ENCODE measurements around the gene GRM3.
"Not testable (repeated sequence)": the region's sequence is repeated elsewhere in the genome, so short reads cannot be mapped to it uniquely, and the experiment has no call there.

GRM3 gene

DNA sequence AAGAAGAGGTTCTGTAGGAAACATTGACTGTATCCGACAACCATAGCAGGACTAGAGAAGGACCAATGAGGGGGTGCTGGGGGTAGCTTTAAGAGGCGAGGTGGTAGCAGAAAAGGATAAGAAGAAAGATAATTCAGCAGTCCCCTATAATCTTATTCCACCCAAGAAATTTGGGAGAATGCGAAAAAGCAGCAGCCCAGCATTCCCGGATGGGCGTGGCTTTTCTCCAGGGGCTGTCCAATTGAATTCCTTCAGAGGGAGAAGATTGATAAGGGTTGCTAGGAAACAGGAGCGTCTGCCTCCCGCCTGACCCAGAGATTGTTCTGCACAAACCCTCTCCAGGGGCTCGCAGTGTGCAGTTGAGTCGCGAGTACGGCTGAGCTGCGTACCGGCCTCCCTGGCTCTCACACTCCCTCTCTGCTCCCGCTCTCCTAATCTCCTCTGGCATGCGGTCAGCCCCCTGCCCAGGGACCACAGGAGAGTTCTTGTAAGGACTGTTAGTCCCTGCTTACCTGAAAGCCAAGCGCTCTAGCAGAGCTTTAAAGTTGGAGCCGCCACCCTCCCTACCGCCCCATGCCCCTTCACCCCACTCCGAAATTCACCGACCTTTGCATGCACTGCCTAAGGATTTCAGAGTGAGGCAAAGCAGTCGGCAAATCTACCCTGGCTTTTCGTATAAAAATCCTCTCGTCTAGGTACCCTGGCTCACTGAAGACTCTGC is at the start of gene GRM3:
TSS of gene GRM3 (plus strand) at position 349 of the 721 bp plus-strand sequence. CDS start 121,237 bp downstream, outside the sequence.
- DNase-seq: no peak

DNA sequence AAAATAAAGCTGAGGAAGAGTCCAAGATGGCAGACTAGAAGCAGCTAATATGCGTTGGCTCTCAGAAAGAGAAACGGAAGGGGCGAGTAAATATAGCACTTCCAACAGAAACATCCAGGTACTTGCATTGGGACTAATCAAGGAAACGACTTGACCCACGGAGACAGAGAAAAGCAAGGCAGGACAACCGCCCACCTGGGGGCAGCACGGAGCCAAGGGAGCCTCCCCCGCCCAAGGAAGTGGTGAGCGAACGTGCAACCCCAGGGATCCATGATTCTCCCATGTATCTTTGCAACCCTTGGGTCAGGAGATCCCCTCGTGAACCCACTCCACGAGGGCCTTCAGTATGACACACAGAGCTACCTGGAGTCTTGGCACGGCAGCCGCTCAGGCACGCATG is 45.4 kb upstream of the GRM3 start:
- DNase-seq: no peak

DNA sequence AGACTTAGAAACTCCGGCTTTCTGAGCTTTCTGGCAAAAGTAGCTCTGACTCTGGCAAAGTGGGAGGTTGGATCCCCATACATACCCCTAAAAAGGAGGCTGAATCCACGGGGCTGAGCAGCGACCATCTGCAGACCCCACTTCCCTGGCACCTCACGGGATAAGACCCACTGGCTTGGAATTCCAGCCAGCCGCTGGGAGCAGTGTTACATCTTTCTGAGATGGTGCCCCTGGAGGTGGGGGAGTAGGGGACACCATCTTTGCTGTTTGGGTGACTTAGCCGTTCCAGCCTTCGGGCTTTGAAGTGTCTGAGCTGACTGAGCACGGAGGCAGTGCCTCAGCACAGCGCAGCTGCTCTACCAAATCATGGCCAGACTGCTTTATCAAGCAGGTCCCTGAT is 45.0 kb upstream of the GRM3 start:
- no peak for DNase-seq

DNA sequence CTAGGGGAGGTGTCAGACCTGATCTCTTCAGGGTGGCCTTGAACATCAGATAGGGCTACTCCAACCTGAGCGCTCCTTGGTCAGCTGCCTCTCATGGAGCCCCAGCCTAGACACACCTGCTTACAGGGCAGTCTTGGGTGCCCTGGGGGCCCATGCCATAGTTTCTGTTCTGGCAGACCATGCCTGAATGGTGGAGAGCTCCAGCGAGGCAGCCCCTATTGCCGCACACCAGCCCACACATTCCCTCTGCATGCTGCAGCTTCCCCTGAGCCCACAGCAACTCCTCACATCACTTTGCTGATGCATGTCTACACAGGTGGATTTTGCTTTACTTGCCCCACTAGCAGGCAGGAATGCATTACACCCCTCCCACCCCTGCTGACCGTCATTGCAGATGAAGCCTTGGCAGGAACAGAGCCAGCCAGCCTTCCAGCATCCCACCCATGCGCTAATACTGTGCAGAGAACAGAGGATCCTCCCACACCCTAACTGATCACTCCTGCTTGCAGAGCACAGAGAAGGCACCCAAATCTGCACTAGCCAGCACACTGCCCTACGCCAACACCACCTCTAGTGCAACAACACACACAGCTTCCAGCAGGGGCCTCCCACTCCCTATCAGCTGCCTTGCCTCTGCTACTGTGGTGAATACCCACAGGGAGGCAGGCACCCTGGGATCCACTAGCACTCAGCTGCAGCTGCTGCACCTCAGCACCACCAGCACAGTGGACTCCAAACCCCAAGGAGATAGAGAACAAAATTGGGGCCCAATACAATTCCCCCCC is 43.0 kb upstream of the GRM3 start:
- no peak for DNase-seq

DNA sequence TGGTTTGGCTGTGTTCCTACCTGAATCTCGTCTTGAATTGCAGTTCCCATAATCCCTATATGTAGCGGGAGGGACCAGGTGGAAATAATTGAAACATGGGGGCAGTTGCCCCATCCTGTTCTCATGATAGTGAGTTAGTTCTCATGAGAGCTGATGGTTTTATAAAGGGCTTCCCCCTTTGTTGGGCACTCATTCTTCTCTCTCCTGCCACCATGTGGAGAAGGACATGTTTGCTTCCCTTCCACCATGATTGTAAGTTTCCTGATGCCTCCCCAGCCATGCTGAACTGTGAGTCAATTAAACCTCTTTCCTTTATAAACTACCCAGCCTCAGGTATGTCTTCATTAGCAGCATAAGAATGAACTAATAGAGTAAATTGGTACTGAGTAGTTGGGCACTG is 28.0 kb upstream of the GRM3 start:
- DNase-seq: not testable (repeated sequence)

DNA sequence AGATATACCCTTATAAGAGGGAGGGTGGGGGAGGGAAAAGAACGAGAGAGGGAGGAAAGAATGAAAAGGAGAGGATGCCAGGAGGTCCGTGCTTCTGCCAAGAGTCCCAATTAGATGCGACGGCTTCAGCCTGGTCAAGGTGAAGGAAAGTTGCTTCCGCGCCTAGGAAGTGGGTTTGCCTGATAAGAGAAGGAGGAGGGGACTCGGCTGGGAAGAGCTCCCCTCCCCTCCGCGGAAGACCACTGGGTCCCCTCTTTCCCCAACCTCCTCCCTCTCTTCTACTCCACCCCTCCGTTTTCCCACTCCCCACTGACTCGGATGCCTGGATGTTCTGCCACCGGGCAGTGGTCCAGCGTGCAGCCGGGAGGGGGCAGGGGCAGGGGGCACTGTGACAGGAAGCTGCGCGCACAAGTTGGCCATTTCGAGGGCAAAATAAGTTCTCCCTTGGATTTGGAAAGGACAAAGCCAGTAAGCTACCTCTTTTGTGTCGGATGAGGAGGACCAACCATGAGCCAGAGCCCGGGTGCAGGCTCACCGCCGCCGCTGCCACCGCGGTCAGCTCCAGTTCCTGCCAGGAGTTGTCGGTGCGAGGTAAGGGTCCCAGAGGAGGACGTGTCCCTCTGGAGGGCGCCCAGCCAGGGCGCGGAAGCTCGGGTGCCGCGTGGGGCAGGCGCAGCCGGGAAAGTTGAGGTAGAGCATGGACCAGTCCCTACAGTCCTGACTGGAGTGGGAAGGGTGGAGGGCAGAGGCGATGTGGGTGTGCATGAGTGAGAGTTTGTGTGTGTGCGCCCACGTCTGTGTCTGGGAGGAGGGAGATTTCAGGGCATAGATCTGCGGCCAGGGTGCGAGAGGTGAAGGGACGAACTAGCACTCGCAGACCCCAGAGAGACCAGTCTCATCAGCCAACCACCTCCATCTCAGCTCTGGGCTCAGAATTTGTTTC is 844 bp downstream of the GRM3 start:
- DNase-seq: no peak

DNA sequence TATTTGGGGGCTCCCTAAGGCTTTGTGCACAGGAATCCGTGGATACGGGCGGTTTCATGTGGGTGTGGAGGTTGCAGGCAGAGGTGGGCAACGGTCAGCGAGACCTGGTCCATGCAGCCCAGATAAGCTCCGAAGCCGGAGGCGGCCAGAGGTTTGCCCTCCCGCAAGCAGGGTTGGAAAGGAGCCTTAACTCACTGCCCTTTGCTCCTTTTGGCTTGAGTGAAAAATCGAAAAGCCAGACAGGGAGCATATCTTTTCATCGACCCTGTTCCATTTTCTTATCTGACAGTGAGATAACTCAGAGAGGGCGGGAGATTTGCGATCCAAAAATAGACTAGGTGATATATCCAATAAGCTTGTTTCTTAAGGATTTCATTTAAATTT is 1.5 kb downstream of the GRM3 start:
- no peak for DNase-seq

DNA sequence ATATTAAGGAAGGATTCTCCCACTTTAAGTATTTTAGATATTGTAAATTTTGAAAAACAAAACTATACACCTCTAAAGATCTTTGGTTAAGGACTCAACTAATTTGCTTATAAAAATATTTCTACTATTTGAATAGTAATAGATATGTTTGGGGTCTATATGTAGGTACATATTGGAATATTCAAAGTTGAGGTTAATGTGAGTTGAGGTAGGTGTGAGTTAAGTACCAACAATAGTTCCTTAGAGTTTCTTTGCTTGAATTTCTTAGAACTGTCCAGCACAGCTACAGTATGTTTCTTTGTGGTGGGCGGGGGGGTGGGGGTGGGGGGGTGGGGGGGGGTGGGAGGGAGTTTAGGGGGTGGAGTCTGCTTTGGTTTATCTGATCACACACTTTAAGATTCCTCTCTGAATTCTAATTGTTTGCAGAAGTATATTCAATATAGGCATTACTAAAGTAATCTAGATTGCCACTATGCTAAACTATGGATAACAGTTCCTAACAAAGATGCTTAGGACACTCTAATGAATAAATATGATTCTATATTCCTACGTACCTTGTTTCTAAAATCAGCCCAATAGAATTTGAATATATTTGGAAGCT is 2.1 kb downstream of the GRM3 start:
- DNase-seq: no peak

DNA sequence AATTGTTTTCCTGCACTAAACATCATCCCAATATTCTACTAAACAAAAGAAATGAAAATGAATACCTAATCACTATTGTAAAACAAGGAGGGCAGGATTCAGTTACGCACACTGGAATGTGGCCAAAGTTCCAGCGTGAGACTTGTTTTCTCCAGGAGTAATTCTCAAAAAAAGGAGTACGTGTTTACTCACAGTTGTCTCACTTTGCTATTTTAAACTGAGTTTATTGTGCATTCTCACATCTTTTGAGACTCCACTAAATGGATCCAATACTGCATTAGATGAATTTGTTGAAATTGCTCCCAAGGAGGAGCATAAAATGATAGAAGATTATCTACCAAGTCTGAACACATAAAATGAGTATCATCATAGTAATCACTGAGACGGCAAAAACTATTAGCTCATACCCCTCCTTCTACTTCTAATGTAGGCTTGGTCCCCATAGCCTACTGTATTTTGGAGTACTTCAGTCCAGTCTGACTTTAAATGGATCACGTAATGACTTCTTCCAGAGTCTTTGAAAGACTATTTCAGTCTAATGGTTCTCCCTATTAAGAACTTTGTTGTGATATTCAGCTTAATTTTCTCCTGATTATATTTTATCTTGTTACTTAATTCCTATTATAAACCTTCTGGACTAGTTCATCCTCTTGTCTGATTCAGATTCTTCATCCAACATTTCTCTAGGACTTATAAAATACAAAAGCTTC is 3.8 kb downstream of the GRM3 start:
- DNase-seq: no peak

DNA sequence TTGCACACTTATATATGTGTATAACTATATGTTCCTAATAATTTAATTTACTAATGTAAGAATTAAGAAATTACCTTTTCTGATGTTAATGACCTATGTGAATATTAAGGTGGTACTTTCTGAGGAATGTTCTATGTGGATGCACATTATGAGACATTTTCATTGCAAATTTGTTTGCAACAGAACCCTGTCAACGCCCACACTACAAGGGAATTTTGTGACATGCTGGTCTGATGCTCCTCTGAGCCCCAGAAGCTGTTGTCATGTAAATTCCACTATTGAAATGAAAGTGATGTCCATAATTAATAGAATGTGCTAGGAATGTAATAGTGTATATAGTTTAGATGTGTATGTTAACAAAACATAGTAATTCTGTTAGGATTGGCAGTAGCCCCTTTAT is 4.5 kb downstream of the GRM3 start:
- no peak for DNase-seq

DNA sequence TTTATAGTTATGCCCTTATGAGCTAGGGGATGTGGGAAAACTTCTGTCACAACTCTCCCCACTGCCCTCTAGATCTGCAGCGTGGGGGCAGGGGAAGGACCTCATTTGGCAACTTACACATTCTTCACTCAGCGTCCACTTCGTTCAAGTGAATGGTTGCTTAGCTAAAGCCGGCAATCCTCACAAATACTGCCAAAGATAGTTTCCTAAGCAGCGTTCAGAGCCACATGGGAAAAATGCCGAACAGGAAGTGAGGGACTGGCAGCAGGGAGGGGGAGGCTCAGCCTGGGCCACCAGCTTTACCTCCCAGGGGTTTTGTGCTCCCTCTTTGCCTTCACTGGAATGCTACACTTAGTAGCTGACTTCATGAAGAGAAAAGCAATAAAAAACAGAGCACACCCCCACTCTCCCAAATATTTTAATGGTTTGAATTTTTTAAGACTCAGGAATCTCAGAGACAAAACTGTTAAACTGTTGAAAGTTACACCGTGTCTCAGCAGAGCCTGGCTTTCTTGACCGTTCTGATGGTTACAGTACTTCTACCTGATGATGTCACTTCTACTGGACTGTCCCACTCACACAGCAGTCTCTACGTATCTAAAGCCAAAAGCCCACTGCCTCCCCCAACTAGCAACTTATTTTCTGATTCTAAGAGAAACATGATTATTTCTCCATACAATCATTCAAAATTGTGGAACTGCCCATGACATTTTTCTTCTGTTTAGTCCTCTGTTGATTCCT is 10.4 kb downstream of the GRM3 start:
- DNase-seq: no peak

DNA sequence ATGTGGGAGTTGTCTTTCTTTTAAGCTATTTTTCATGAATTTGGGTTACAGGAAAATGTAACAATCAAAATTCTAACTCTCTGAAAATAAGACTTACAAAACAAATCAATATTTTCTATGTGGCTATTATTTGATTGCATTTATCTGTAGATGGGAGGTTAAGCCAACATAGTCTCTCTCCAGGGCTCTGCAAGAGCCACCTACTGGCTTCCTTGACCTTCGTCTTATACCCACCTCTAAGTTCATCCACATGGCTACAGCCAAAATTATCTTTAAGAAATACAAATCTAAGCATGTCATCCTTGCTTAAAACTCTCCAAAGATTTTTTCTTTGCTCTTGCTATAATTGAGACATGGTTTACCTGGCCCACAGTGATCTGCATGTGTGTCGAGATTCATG is 14.2 kb downstream of the GRM3 start:
- no peak for DNase-seq

DNA sequence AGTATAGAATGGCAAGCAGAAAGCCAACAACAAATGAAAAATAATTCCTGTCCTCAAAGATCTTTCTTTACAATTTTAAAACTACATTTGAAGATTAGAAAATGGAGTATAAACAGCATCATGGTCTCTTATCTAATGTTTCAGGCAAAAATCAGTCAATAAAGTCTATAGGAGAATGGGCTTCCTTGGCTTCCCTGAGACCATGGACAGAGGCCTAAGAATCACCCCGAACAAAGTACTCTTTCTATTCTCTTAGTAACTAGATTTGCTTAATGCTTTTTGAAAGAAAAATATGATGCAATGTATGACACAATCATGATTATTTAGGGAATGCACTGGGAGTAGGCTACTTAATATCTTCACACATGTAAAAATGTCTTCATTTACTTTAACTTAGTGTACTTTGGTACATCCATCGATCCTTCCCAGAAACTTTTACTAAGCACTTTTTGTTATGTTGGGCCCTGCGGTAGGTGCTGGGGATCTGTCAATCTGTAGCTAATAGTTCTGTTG is 17.3 kb downstream of the GRM3 start:
- DNase-seq: no peak

DNA sequence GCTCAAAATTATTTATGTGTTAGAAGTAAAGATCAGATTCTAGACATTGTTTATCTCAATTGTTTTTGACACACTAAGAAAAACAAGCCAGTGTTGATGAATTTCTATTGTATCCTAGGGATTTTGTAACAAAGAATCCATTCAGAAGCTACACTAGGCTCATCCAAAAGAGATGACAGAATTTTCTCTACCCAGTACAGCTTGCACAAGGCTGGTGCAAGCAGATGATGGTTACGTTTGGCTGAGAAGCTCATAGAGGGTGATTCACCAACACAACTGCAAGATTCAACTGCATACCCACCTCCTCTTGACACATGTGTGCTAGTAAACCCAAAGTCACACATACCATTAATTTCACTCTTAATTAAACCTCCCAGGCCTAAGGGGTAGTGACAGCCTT is 20.8 kb downstream of the GRM3 start:
- DNase-seq: no peak

DNA sequence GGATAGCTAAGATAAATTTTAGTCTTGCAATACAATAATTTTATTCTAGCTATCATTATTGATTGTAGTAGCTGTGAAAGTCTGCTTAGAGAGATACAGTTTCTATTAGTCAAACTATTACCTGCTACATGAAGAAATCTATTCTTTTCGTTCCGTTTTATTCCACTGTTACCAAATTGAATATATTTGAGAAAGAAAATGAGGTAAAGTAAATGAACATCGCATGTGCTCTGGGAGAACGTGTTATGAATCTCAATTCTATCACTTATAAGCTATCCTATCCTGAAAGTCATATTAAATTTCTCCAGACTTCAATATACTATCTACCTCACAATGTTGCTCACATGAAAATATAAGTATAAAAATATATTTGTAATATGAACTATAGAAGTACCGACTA is 21.3 kb downstream of the GRM3 start:
- no peak for DNase-seq

DNA sequence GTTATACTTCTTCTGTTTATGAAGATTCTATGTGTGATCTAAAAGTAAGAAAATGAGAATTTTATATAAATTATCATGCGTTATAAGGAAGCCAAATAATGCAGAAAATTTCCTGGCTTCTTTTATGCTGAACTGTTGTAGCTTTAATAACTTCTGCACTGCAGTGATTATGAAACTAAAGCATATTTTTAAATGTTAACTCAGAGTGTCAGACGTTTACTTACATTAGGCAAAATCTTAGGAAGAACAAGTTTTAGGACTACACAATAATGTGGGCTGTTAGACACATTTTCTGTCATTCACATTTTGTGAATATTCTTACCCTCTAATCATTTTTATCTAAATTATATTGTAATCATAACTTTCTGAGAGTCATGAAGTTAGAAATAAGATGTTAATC is 22.0 kb downstream of the GRM3 start:
- no peak for DNase-seq

DNA sequence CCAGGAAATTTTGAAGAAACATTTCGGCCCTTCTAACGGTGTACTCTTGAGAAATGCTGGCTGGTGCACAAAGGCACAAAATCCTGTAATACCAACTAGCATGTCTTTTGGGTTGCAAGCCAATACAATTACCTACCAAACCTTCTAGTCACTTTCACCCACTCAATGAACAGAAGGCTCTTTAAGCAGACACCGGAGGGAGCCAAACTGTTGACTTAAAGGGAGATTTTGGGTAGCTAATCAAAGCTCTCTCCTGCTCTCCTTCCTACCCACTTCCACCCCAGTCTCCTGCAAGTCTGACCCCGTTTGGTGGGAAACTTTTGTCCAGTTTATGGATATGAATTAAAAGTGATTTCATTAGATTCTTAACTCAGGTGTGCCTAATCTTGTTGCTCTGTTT is 24.0 kb downstream of the GRM3 start:
- no peak for DNase-seq

DNA sequence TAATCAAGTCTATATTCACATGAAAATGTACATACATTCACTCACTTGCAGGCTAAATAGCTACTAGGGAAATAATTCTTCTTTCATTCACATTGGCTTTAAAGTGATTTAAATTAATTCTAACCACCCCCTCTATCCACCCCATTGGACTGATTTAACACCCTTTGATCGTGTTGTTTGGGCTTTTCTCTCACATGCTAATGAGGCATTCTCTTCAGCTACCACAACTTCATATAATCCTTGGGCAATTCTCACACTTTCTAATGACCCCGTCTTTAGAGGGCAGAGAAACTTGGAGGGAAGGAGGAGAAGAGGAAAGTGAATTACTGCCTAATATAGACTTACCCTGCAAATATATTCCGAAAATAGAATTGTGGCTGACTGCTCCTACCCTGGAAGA is 24.6 kb downstream of the GRM3 start:
- no peak for DNase-seq

DNA sequence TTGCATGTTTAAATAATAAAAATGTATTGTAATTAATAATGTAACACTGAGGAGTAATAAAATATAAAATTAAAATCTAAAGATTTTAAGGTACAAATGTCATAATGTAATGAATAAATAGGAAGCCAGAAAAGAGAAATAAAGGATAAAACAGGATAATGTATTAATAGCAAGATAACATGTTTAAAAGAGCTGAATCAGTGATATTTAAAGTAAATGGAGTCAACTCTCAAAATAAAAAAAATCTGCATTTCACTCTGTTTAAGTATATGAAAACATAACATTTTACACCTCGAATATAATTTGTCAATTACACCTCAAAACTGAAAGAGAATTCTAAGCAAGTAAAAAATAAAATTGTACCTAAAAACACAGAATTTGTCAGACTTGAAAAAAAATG is 44.1 kb downstream of the GRM3 start:
- no peak for DNase-seq

DNA sequence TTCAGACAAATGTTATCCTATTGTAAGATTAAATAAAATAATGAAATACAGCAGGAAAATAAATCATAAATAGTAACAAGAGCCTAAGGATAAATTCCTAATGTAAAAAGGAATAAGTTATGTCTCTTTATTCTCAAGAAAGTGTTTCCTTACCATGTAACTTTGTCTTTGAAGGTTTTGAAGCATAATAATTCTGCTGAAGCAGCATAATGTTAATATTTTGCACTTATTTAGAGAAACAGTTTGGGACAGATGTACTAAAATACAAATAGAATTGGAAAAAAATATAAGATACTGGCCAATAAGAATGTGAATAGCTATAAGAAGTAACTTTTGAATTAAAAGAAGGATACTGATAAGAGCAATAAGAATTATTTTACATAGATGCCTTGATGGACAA is 45.7 kb downstream of the GRM3 start:
- no peak for DNase-seq

DNA sequence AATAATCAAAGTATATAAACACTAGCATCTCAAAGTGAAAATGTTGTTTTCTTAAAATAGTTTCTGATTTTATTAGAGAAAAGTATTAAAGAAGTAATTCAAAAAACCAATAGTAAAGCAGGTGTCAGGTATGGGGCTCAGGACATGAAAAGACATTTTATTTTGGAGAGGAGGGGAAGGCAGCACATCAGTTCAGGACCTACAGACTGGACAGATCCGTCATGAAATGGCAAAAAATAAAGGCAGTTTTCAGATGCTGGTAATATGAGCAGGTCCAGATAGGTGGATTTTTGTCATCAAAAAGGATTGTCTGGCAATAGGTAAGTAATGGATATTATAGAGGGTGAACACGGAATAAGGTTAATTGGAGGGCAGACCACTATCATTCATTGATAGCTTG is 49.0 kb downstream of the GRM3 start:
- DNase-seq: no peak

Data from cortex of kidney (tissue), 1 donor.